ENCODE data around the gene UTP15.
A peak's percentile ranks its signal among the peaks of the same experiment; 100 is the strongest.

Gene UTP15

GRCh38 chr5:73565969-73566547 lies 515 bp downstream of the UTP15 start:
- no peak for DNase-seq (ENCODE audit: low read depth)

- DNase-seq (ENCODE audit: low read depth) = no peak
These were observed 17.0 kb downstream of the UTP15 start for GRCh38 chr5:73582285-73583145.

- DNase-seq (ENCODE audit: low read depth) = no peak
These were observed 22.4 kb downstream of the UTP15 start for GRCh38 chr5:73587923-73588322.

GRCh38 chr5:73591102-73591695 lies 25.7 kb downstream of the UTP15 start:
- DNase-seq (ENCODE audit: low read depth) = peak; percentile 33

GRCh38 chr5:73591698-73592501 lies 26.4 kb downstream of the UTP15 start:
- DNase-seq (ENCODE audit: low read depth) = no peak

GRCh38 chr5:73592551-73592950 lies 27.0 kb downstream of the UTP15 start:
- no peak for DNase-seq (ENCODE audit: low read depth)

GRCh38 chr5:73596705-73597328 lies 31.3 kb downstream of the UTP15 start:
- no peak for DNase-seq (ENCODE audit: low read depth)

- DNase-seq (ENCODE audit: low read depth) = no peak
These were observed 33.8 kb downstream of the UTP15 start for GRCh38 chr5:73599380-73599779.

- DNase-seq (ENCODE audit: low read depth) = no peak
These were observed 38.5 kb downstream of the UTP15 start for GRCh38 chr5:73603998-73604397.

GRCh38 chr5:73605223-73606087 lies 39.9 kb downstream of the UTP15 start:
- DNase-seq (ENCODE audit: low read depth) = no peak

GRCh38 chr5:73606206-73606753 lies 40.7 kb downstream of the UTP15 start:
- DNase-seq (ENCODE audit: low read depth) = no peak

- DNase-seq (ENCODE audit: low read depth) = no peak
These were observed 41.7 kb downstream of the UTP15 start for GRCh38 chr5:73607228-73607627.

- DNase-seq (ENCODE audit: low read depth) = no peak
These were observed 47.3 kb downstream of the UTP15 start for GRCh38 chr5:73612799-73613198.

GRCh38 chr5:73615085-73615484 lies 49.5 kb downstream of the UTP15 start:
- DNase-seq (ENCODE audit: low read depth) = no peak

- DNase-seq (ENCODE audit: low read depth) = no peak
These were observed 50.4 kb downstream of the UTP15 start for GRCh38 chr5:73615947-73616346.

- DNase-seq (ENCODE audit: low read depth) = no peak
These were observed 52.2 kb downstream of the UTP15 start for GRCh38 chr5:73617510-73618279.

GRCh38 chr5:73619606-73620333 lies 54.2 kb downstream of the UTP15 start:
- DNase-seq (ENCODE audit: low read depth) = no peak

- no peak for DNase-seq (ENCODE audit: low read depth)
These were observed 54.8 kb downstream of the UTP15 start for GRCh38 chr5:73620334-73620687.

- DNase-seq (ENCODE audit: low read depth) = no peak
These were observed 57.5 kb downstream of the UTP15 start for GRCh38 chr5:73623060-73623459.

All from stimulated activated CD8-positive, alpha-beta memory T cell treated with anti-CD3 and anti-CD28 coated beads, Interleukin-12 subunit alpha, Interleukin-12 subunit beta, amount 100 ng/mL, for 1 hour (primary cell).